ENCODE measurements around the gene CDH4. TPM values are rescaled to one million over a fixed set of nuclear protein-coding genes. Genes with fewer than 3 reads are reported as not detected.

CDH4 gene
- total RNA-seq, 1 donor from 2014 or later: 8.9 TPM

GRCh38 chr20:61727761-61728160, 475.7 kb downstream of the CDH4 start:
- Mint-ChIP-seq H3K9me3 (no peaks in the 10 kb centered on the region), H3K36me3 (ENCODE audit: low read depth) (no peaks in the 10 kb centered on the region), H3K4me3 (no peak overlapping the region), H3K27me3 (ENCODE audit: low read depth) (no peaks in the 10 kb centered on the region), H3K27ac (ENCODE audit: unreplicated experiment) (no peak overlapping the region), H3K4me1 (peaks cover 5% of the 10 kb centered on the region)
- no peak for DNase-seq (ENCODE audit: low read depth, low spot score)
- TF ChIP-seq CTCF (conservative IDR thresholded peaks at IDR 0.05): no peak

GRCh38 chr20:61728326-61728725, 476.3 kb downstream of the CDH4 start:
- Mint-ChIP-seq H3K36me3 (ENCODE audit: low read depth) (no peaks in the 10 kb centered on the region), H3K9me3 (no peaks in the 10 kb centered on the region), H3K4me3 (no peak overlapping the region), H3K4me1 (peaks cover 6% of the 10 kb centered on the region), H3K27ac (ENCODE audit: unreplicated experiment) (no peak overlapping the region), H3K27me3 (ENCODE audit: low read depth) (no peaks in the 10 kb centered on the region)
- TF ChIP-seq CTCF (conservative IDR thresholded peaks at IDR 0.05): no peak
- no peak for DNase-seq (ENCODE audit: low read depth, low spot score)

- H3K4me3 Mint-ChIP-seq: no peak overlapping the region
- TF ChIP-seq CTCF (conservative IDR thresholded peaks at IDR 0.05): no peak
- H3K4me1 Mint-ChIP-seq: peaks cover 14% of the 10 kb centered on the region
- H3K9me3 Mint-ChIP-seq: no peaks in the 10 kb centered on the region
- no peak overlapping the region for H3K27ac Mint-ChIP-seq (ENCODE audit: unreplicated experiment)
- no peaks in the 10 kb centered on the region for H3K36me3 Mint-ChIP-seq (ENCODE audit: low read depth)
- DNase-seq (ENCODE audit: low read depth, low spot score): no peak
- no peaks in the 10 kb centered on the region for H3K27me3 Mint-ChIP-seq (ENCODE audit: low read depth)
These were observed 477.0 kb downstream of the CDH4 start for GRCh38 chr20:61728786-61729770.

GRCh38 chr20:61730631-61731362, 478.7 kb downstream of the CDH4 start:
- no peak for TF ChIP-seq CTCF (conservative IDR thresholded peaks at IDR 0.05)
- Mint-ChIP-seq H3K9me3 (no peaks in the 10 kb centered on the region), H3K36me3 (ENCODE audit: low read depth) (no peaks in the 10 kb centered on the region), H3K27me3 (ENCODE audit: low read depth) (no peaks in the 10 kb centered on the region), H3K27ac (ENCODE audit: unreplicated experiment) (no peak overlapping the region), H3K4me1 (peaks cover 12% of the 10 kb centered on the region), H3K4me3 (no peak overlapping the region)
- DNase-seq (ENCODE audit: low read depth, low spot score): no peak

GRCh38 chr20:61731363-61732181, 479.5 kb downstream of the CDH4 start:
- DNase-seq (ENCODE audit: low read depth, low spot score): no peak
- no peak overlapping the region for H3K27ac Mint-ChIP-seq (ENCODE audit: unreplicated experiment)
- no peak overlapping the region for H3K4me3 Mint-ChIP-seq
- peaks cover 12% of the 10 kb centered on the region for H3K4me1 Mint-ChIP-seq
- H3K27me3 Mint-ChIP-seq (ENCODE audit: low read depth): no peaks in the 10 kb centered on the region
- no peak for TF ChIP-seq CTCF (conservative IDR thresholded peaks at IDR 0.05)
- no peaks in the 10 kb centered on the region for H3K36me3 Mint-ChIP-seq (ENCODE audit: low read depth)
- H3K9me3 Mint-ChIP-seq: no peaks in the 10 kb centered on the region

All from neural crest cell (in vitro differentiated cells).